SKM-1 treated with dmso at 0.1 percent for 144 hours (cell line): Measurements from ENCODE around the gene MYRIP.

ENCODE experiments used
- DNase-seq: peaks from one replicate; lab custom pipeline; 2025; ENCODE audit not compliant: unreplicated experiment; lab: John Stamatoyannopoulos, UW

The MYRIP gene

DNA sequence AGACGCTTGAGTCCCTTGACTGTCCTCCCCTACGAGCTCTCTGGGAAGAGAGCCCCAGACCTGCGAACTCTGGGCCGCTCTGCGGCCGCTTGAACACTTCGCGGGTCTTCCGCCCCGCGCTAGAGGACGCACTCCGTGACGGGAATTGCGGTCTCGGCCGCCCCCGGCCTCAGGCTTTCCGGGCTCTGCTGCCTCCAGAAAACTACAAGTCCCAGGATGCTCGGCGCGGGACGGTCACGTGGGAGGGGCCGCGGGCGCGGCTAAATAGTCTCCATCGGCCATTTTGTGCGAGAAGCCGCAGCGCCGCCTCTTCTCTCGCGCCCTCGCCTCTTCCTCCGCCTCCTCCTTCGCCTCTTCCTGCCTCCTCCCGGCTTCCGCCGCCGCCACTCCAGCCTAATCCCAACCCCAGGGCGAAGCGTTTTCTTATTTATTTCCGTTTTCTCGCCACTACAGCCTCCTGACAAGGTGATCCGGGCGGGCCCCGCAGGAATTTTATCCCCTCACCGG lies 500.1 kb downstream of the MYRIP start, which contains the start of gene EIF1B:
Gene EIF1B, plus strand, starts transcription at position 290 of the 507 bp plus-strand sequence. CDS start 235 bp downstream, outside the sequence.
- DNase-seq = peak; percentile 96
